Measurements from ENCODE around the gene H3-3A.

H3-3A gene

GRCh38 chr1:226054519-226055327, 7.8 kb upstream of the H3-3A start:
- DNase-seq, result no peak

DNA sequence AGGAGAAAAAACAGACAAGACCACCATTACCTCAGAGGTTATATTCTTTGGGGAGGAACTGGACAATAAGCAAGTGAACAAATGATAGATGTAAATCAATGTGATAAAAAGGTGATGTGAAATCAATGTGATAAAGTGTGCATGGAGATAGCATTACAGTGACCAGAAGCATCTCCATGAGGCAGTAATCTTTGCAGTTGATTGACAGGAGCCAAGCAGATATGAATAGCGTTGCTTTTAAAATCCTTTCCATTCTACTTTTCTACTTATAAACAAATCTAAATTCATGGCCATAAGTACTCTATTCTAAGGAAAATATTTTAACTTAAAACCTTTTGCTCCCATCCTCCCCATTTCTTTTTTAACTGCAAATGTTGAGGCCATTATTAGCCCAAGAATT, 2.8 kb upstream of the H3-3A start:
- no peak for DNase-seq

DNA sequence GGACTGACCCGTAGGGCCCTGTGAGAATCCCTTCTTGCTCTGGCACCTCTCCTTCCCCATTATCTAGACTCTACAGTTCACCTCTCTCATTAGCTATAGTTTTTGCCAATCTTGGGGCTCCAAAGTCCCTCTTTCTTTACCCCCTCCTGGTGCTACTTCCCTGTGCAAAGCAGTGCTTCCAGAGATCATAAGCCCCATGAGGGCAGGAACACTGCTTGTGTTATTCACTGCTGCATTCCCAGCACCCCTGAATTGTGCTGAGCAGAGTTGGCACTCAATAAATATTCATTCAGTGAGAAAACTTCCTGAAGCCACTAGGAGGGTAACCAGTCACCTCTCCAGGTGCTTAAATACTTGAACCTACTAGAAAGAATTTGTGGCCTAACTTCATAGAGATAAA, 2.1 kb upstream of the H3-3A start:
- no peak for DNase-seq

DNA sequence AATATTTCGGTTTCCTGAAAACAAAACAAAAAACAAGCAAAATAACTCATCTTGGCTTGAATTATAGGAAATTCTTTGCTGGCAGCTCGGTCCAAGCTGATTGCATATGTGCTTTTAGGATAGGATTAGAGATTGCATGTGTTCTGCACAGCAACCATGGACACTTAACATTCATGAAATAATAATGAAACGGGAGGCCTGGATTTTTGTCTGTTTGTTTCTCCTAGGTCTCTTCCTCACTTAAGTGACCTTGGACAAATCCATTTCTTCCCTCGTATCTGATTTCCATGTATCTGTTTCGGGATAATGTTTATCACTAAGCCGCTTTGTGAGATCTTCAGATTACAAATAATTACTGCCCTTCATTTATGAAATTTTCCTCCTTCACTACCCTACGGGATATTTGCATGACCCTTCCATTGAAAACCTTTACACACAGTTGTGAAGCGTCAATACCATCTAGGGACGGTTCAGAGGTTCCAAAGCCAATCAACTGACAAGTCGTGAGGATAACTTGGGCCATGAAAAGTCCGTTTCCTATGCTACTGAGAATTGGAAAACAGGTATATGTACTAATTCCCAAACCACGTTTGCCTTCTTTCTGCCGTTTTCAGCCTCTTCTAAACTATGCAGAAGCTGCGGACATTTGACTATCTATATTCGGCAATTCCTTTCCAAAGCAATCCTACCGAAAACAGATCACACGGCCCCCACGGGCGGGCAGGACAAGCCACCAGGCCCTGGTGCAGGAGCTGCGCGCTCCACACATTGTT, 1.3 kb upstream of the H3-3A start:
- no peak for DNase-seq

DNA sequence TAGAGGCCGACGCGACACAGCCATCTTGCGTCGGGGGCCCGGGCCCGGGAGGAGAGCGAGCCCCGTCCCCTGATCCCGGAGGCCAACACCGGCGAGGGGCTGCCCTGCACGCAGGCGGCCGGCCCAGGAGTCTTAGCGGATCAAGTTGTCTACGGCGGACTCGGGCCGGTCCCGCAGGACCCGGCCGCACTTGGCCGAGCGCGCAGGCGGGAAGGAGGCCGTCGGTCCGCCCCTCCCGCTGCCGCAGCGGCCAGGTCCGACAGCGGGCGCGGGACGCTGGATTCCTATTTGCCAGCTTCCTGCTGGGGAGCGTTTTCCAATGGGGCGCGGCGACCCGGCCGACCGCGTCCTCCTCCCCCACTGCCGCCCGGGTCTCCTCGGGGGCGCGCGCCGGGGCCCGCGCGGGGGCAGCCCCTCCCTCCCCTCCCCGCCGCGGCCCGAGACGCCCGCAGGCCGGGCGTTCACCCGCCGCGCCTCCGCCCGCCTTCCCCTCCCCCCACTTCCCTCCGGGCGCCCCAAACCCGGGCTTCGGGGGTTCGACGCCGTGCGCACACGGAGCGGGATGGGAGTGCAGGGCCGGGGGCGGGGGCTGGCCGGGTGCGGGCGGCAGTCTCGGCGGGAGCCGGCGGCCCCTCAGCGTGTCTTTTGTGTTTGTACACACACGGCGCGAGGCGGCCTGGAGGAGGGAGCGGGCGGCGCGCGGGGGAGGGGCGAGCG, 517 bp upstream of the H3-3A start:
- peak; percentile 40 for DNase-seq

GRCh38 chr1:226063224-226063976, 884 bp downstream of the H3-3A start:
- peak; percentile 29 for DNase-seq

- peak; percentile 42 for DNase-seq
Measured at GRCh38 chr1:226063977-226064815, 1.7 kb downstream of the H3-3A start.

DNA sequence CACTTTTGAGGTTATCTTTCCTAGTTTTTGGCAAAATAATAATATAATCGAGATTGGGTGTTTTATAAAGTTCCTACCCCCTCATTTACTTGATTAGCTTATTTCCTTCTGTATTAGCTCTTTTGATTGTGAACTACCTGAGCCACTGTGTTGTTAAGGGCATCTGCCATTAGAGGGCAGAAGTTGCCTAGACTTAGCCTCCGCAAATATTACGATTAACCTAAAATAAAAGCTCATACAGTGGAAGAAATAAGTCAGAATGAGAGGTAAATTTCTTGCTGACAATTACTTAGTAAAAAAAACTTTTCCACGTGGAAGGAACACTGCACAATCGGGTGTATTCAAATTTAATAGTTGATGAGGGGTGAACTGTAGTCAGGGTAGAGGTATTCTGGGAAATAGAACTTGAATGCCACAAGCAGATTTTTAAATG, 2.3 kb downstream of the H3-3A start:
- DNase-seq, result peak; percentile 32

GRCh38 chr1:226066415-226067078, 4.0 kb downstream of the H3-3A start:
- no peak for DNase-seq

DNA sequence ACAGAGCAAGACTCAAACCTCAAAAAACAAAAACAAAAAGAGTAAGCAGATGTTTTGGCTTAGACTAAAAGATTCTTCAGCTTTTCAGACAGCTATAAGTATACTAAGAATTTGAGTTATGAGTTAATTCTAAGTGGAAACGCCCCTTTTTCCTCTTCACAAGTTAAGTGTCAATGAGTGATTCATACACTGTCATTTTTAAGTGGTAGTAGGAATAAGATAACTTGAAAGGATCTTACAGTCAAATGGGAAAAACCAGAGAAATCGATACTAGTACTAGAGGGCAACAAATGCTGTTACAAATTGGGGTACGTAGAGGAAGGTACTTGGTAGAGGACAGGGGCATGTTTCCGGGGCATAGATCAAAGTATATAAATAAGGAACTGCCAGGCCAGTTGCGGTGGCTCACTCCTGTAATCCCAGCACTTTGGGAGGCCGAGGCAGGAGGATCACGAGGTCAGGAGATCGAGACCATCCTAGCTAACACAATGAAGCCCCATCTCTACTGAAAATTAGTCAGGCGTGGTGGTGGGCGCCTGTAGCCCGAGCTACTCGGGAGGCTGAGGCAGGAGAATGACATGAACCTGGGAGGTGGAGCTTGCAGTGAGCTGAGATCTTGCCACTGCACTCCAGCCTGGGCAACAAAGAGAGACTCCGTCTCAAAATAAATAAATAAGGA, 7.4 kb downstream of the H3-3A start:
- DNase-seq, result no peak

GRCh38 chr1:226072347-226072746, 9.8 kb downstream of the H3-3A start:
- no peak for DNase-seq

- DNase-seq, result no peak
Measured at GRCh38 chr1:226073184-226073950, 10.9 kb downstream of the H3-3A start.

- DNase-seq, result no peak
Measured at GRCh38 chr1:226074046-226074445, 11.5 kb downstream of the H3-3A start.

GRCh38 chr1:226076378-226076777, 13.9 kb downstream of the H3-3A start:
- no peak for DNase-seq

- DNase-seq, result no peak
Measured at GRCh38 chr1:226078374-226078773, 15.9 kb downstream of the H3-3A start.

- DNase-seq, result no peak
Measured at GRCh38 chr1:226082587-226082917, 20.0 kb downstream of the H3-3A start.

GRCh38 chr1:226082959-226083301, 20.4 kb downstream of the H3-3A start:
- DNase-seq, result no peak

DNA sequence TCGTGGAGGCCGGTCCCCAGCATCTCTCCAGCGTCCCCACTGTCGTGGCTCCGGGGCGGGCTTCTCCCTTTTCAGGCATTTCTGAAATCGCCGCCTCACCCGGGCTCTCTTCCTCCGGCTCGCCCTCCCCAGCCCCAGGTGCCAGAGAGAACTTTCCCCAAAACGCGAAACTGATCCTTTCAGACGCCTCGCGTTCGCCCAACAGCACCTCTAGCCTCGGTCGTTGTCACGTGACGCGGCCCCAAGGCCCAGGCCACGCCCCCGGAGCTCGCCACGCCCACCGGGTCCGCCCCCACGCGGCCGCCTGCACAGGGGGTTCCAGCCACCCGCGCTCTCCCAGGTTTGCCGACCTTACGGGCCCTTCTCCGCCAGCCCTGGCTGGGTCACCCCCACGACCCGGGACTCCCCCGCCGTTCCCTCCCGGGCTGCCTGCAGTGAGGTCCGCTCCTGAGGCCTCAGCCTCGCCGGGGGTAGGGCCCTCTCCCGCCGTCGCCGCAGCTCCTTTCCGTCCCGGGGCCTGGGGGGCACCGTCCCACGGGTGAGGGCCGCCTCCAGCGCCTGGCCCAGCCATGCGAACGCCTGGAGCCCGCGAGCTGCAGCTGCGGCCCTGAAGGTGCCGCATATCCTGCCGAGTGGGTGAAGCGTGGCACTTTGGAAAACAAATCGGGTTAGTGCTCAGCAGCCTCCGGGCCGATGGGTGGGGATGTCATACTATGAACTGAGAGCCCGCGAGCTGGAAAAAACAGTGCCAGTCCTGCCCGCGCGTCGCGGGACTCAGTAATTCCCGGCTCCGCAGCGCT, 21.0 kb downstream of the H3-3A start:
- no peak for DNase-seq

GRCh38 chr1:226085675-226086285, 23.3 kb downstream of the H3-3A start:
- DNase-seq, result no peak

All from NCI-H1105 treated with DMSO at 0.1 percent for 48 hours (cell line).